Measurements from ENCODE around the gene ALPP. TPM values are rescaled to one million over a fixed set of nuclear protein-coding genes. Genes with fewer than 3 reads are reported as not detected.
"Not testable (repeated sequence)": the region's sequence is repeated elsewhere in the genome, so short reads cannot be mapped to it uniquely, and the experiment has no call there.

ALPP gene
- total RNA-seq, 1 experiment from 2014 or later: 0.20 TPM

DNA sequence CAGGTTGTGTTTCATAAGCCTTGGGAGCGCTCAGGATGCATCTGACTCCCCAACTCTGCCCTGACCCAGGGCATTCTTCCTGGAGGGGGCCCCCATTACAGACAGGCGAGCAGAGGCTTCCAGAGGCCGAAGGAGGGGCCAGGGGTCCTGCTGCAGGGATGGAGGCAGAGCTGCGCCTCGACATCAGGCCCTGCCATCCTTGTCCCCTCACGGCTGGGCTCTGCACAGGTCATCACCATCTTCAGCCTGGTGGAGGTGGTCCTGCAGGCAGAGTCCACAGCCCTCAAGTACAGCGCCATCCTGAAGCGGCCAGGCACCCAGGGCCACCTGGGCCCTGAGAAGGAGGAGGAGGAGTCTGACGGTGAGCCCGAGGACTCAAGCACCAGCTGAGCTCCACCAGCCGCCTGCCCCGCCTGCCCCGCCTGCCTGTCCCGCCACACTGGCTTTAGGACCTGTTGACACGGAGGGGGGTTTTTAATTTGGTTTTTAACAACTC, 42.3 kb upstream of the ALPP start (continued):
- no peak for TF ChIP-seq ERG (CRISPR knock-in tag; IDR thresholded peaks at IDR 0.05)
- no peak for TF ChIP-seq NFYB (CRISPR knock-in tag; conservative IDR thresholded peaks at IDR 0.05; ENCODE audit: low read depth)
- TF ChIP-seq, protein P1, sequence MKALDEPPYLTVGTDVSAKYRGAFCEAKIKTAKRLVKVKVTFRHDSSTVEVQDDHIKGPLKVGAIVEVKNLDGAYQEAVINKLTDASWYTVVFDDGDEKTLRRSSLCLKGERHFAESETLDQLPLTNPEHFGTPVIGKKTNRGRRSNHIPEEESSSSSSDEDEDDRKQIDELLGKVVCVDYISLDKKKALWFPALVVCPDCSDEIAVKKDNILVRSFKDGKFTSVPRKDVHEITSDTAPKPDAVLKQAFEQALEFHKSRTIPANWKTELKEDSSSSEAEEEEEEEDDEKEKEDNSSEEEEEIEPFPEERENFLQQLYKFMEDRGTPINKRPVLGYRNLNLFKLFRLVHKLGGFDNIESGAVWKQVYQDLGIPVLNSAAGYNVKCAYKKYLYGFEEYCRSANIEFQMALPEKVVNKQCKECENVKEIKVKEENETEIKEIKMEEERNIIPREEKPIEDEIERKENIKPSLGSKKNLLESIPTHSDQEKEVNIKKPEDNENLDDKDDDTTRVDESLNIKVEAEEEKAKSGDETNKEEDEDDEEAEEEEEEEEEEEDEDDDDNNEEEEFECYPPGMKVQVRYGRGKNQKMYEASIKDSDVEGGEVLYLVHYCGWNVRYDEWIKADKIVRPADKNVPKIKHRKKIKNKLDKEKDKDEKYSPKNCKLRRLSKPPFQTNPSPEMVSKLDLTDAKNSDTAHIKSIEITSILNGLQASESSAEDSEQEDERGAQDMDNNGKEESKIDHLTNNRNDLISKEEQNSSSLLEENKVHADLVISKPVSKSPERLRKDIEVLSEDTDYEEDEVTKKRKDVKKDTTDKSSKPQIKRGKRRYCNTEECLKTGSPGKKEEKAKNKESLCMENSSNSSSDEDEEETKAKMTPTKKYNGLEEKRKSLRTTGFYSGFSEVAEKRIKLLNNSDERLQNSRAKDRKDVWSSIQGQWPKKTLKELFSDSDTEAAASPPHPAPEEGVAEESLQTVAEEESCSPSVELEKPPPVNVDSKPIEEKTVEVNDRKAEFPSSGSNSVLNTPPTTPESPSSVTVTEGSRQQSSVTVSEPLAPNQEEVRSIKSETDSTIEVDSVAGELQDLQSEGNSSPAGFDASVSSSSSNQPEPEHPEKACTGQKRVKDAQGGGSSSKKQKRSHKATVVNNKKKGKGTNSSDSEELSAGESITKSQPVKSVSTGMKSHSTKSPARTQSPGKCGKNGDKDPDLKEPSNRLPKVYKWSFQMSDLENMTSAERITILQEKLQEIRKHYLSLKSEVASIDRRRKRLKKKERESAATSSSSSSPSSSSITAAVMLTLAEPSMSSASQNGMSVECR (CRISPR knock-in tag; IDR thresholded peaks at IDR 0.05; ENCODE audit: borderline replicate concordance): no peak
- TF ChIP-seq ELF4 (CRISPR knock-in tag; IDR thresholded peaks at IDR 0.05; ENCODE audit: low read depth): no peak
- no peak for TF ChIP-seq KAT7 (CRISPR knock-in tag; IDR thresholded peaks at IDR 0.05; ENCODE audit: borderline replicate concordance)

DNA sequence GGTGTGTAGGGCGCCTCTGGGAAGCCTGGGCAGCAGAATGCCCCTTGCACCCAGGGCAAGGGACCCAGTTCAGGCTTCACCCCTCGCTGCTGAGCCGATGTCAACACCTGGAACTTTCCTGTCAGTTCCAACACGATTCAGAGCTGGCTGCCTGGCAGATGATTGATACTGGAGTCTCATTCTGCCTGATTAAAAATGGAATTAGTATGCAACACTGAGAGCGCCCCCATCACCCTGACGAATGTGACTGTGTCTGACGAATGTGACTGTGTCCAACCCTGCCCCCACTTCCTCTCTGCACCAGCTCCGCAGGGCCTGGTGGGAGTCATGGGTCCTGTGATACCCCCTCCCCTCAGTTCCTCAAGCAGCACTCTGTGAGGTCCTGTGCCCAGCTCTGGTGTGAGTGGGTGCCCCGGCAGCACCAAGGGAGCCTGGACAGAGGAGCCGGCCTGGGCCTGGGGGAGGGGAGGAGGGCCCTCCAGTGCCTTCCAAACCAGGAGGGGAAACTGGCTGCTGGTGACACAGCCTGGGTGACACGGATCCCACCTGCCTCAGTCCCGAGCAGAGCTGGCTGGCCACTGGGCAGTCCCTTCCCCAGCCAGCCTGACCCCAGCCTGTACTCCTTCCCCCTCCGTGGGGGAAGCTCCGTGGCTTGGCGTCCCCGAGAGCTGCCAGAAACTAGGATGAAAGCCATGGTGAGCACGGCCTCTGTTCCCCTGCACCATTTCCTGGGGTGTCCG, 41.4 kb upstream of the ALPP start:
- Mint-ChIP-seq H3K27ac (no peak overlapping the region), H3K36me3 (no peaks in the 10 kb centered on the region), H3K9me3 (no peaks in the 10 kb centered on the region), H3K27me3 (ENCODE audit: low read depth) (no peaks in the 10 kb centered on the region), H3K4me1 (peaks cover 3% of the 10 kb centered on the region), H3K4me3 (no peak overlapping the region)
- ATAC-seq (no peak), DNase-seq (ENCODE audit: low spot score) (peak; percentile 6)
- TF ChIP-seq SMAD4 (CRISPR knock-in tag; IDR thresholded peaks at IDR 0.05) (no peak), TP53 (CRISPR knock-in tag; IDR thresholded peaks at IDR 0.05) (no peak), CREM (CRISPR knock-in tag; IDR thresholded peaks at IDR 0.05) (no peak), ATF6 (CRISPR knock-in tag; IDR thresholded peaks at IDR 0.05) (no peak), USF1 (CRISPR knock-in tag; IDR thresholded peaks at IDR 0.05) (no peak), CBFB (CRISPR knock-in tag; IDR thresholded peaks at IDR 0.05; ENCODE audit: low read depth) (no peak), KAT7 (CRISPR knock-in tag; IDR thresholded peaks at IDR 0.05; ENCODE audit: borderline replicate concordance) (no peak)
- TF ChIP-seq, protein P2, sequence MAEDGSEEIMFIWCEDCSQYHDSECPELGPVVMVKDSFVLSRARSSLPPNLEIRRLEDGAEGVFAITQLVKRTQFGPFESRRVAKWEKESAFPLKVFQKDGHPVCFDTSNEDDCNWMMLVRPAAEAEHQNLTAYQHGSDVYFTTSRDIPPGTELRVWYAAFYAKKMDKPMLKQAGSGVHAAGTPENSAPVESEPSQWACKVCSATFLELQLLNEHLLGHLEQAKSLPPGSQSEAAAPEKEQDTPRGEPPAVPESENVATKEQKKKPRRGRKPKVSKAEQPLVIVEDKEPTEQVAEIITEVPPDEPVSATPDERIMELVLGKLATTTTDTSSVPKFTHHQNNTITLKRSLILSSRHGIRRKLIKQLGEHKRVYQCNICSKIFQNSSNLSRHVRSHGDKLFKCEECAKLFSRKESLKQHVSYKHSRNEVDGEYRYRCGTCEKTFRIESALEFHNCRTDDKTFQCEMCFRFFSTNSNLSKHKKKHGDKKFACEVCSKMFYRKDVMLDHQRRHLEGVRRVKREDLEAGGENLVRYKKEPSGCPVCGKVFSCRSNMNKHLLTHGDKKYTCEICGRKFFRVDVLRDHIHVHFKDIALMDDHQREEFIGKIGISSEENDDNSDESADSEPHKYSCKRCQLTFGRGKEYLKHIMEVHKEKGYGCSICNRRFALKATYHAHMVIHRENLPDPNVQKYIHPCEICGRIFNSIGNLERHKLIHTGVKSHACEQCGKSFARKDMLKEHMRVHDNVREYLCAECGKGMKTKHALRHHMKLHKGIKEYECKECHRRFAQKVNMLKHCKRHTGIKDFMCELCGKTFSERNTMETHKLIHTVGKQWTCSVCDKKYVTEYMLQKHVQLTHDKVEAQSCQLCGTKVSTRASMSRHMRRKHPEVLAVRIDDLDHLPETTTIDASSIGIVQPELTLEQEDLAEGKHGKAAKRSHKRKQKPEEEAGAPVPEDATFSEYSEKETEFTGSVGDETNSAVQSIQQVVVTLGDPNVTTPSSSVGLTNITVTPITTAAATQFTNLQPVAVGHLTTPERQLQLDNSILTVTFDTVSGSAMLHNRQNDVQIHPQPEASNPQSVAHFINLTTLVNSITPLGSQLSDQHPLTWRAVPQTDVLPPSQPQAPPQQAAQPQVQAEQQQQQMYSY (CRISPR knock-in tag; IDR thresholded peaks at IDR 0.05): no peak
- TF ChIP-seq, protein P3, sequence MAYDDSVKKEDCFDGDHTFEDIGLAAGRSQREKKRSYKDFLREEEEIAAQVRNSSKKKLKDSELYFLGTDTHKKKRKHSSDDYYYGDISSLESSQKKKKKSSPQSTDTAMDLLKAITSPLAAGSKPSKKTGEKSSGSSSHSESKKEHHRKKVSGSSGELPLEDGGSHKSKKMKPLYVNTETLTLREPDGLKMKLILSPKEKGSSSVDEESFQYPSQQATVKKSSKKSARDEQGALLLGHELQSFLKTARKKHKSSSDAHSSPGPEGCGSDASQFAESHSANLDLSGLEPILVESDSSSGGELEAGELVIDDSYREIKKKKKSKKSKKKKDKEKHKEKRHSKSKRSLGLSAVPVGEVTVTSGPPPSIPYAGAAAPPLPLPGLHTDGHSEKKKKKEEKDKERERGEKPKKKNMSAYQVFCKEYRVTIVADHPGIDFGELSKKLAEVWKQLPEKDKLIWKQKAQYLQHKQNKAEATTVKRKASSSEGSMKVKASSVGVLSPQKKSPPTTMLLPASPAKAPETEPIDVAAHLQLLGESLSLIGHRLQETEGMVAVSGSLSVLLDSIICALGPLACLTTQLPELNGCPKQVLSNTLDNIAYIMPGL (CRISPR knock-in tag; IDR thresholded peaks at IDR 0.05): no peak
- ChIA-PET POLR2A (no interaction called here), CTCF (interaction anchor here (0.6 to 5.0 kb wide), 6 partner anchors 29 to 164 kb away, joined by 3 to 41 read pairs (median 4); no protein-coding TSS in a partner anchor)

- H3K36me3 Mint-ChIP-seq; H3K4me3 Mint-ChIP-seq; H3K4me1 Mint-ChIP-seq; H3K27me3 Mint-ChIP-seq (ENCODE audit: low read depth); POLR2A ChIA-PET; ATAC-seq; H3K27ac Mint-ChIP-seq; H3K9me3 Mint-ChIP-seq: not testable (repeated sequence)
- peak; percentile 1 for DNase-seq (ENCODE audit: low spot score)
- CTCF ChIA-PET: interaction anchor here (1.0 to 6.1 kb wide), 7 partner anchors 11 to 437 kb away, joined by 3 to 78 read pairs (median 5); no protein-coding TSS in a partner anchor
These were observed 40.3 kb upstream of the ALPP start for GRCh38 chr2:232338094-232338758.
